ENCODE data around the gene HIVEP3. TPM values are rescaled to one million over a fixed set of nuclear protein-coding genes. Genes with fewer than 3 reads are reported as not detected.

The HIVEP3 gene
- total and polyA plus RNA-seq, 2 of the 13 experiments (the other 11 are each of a cell fraction or from before 2014, with no cell fraction given): 0.05 TPM; not detected in 1

GRCh38 chr1:41856944-41857285, 61.8 kb downstream of the HIVEP3 start (continued):
- TF ChIP-seq HHEX (CRISPR knock-in tag; IDR thresholded peaks at IDR 0.05) (no peak), TCF7L2 (IDR thresholded peaks at IDR 0.05; ENCODE audit: low read depth, low read length) (no peak), THAP7 (CRISPR knock-in tag; IDR thresholded peaks at IDR 0.05) (no peak), ZFYVE20 (CRISPR knock-in tag; IDR thresholded peaks at IDR 0.05; ENCODE audit: borderline replicate concordance, low read depth) (no peak), ZNF768 (CRISPR knock-in tag; IDR thresholded peaks at IDR 0.05) (no peak), KDM5B (CRISPR knock-in tag; IDR thresholded peaks at IDR 0.05; ENCODE audit: borderline replicate concordance) (no peak)

- Histone ChIP-seq H3K4me3 (replicated peaks in 1 of 3; ENCODE audit: insufficient read depth in 1 of 3, low read depth in 2 of 3, low read length in 3 of 3) (no peak overlapping the region), H3K79me2 (ENCODE audit: insufficient read depth, low read length) (no peaks in the 10 kb centered on the region), H3K9ac (ENCODE audit: insufficient read depth, low read depth, low read length) (no peak overlapping the region), H2AFZ (ENCODE audit: low read length) (no peak overlapping the region), H3K27ac (ENCODE audit: extremely low read length, insufficient read depth, low read length) (no peak overlapping the region), H4K20me1 (ENCODE audit: insufficient read depth, low read length) (no peaks in the 10 kb centered on the region), H3K36me3 (replicated peaks in 1 of 2; ENCODE audit: control insufficient read depth in 1 of 2, insufficient read depth in 2 of 2, low read length in 2 of 2) (no peaks in the 10 kb centered on the region), H3K4me1 (ENCODE audit: insufficient read depth, low read length) (no peaks in the 10 kb centered on the region), H3K9me3 (ENCODE audit: low read length) (no peaks in the 10 kb centered on the region), H3K27me3 (ENCODE audit: control insufficient read depth in 1 of 2, insufficient read depth in 2 of 2, low read length in 2 of 2) (peaks cover 4 to 6% of the 10 kb centered on the region in 2 experiments; a peak in 3 of 5 replicates), H3K4me2 (ENCODE audit: low read depth, low read length) (no peak overlapping the region)
- in situ Hi-C loops (cut with HindIII; ENCODE audit: extremely low pct_ligation_motif_present, low pct_unique_long_range_greater_than_20kb) (no loop called here), intact Hi-C loops (cut with micrococcal nuclease; ENCODE audit: unreplicated experiment) (no loop called here)
- no peak for ATAC-seq
- ChIA-PET CTCF (ENCODE audit: low intra/inter-chr PET ratio, low total read pairs) (no interaction called here), POLR2A (no interaction called here)
- DNase-seq (ENCODE audit: low spot score): no peak
- no peak for FAIRE-seq
- no peak for TF ChIP-seq TERF1 (CRISPR knock-in tag; IDR thresholded peaks at IDR 0.05)
- no peak for TF ChIP-seq HES4 (CRISPR knock-in tag; IDR thresholded peaks at IDR 0.05; ENCODE audit: borderline replicate concordance)
- no peak for TF ChIP-seq ZNF383 (CRISPR knock-in tag; IDR thresholded peaks at IDR 0.05; ENCODE audit: borderline replicate concordance)
- TF ChIP-seq NAIF1 (CRISPR knock-in tag; IDR thresholded peaks at IDR 0.05; ENCODE audit: borderline replicate concordance): no peak
- no peak for TF ChIP-seq ZBTB46 (CRISPR knock-in tag; IDR thresholded peaks at IDR 0.05; ENCODE audit: borderline replicate concordance)
- no TSS peak for BruUV-seq (replicated peaks)
- WGBS (ENCODE audit: low lambda C conversion rate): 42% methylated on average over 10 of the region's 13 CpGs
Measured at GRCh38 chr1:41856151-41856943, 62.4 kb downstream of the HIVEP3 start.

All from HepG2 (cell line).